GM21360 (cell line): Measurements from ENCODE around the gene TMEM54.

Source experiments
- ATAC-seq: cut with Tn5 transposase; IDR thresholded peaks from one replicate; pipeline ENCODE4 v1.9.1; 2021; ENCODE audit warnings: mild to moderate bottlenecking, moderate library complexity; ENCODE audit not compliant: unreplicated experiment

Gene TMEM54

GRCh38 chr1:32865639-32866405, 35.4 kb downstream of the TMEM54 start:
- no peak for ATAC-seq

- no peak for ATAC-seq
These were observed 36.7 kb downstream of the TMEM54 start for GRCh38 chr1:32864375-32865019.

- ATAC-seq: no peak
These were observed 37.3 kb downstream of the TMEM54 start for GRCh38 chr1:32863881-32864245.

GRCh38 chr1:32863218-32863880, 37.8 kb downstream of the TMEM54 start:
- ATAC-seq: no peak

- no peak for ATAC-seq
These were observed 39.1 kb downstream of the TMEM54 start for GRCh38 chr1:32861904-32862695.

- no peak for ATAC-seq
These were observed 40.6 kb downstream of the TMEM54 start for GRCh38 chr1:32860566-32860965.

- ATAC-seq: no peak
These were observed 41.3 kb downstream of the TMEM54 start for GRCh38 chr1:32859915-32860314.

GRCh38 chr1:32858791-32859190, 42.4 kb downstream of the TMEM54 start:
- ATAC-seq: no peak

GRCh38 chr1:32858136-32858535, 43.1 kb downstream of the TMEM54 start:
- ATAC-seq: no peak

- no peak for ATAC-seq
These were observed 45.1 kb downstream of the TMEM54 start for GRCh38 chr1:32855861-32856617.

GRCh38 chr1:32848354-32849063, 52.7 kb downstream of the TMEM54 start:
- ATAC-seq: no peak
